Measurements from ENCODE around the gene TP53INP2.
"Not testable (repeated sequence)": the region's sequence is repeated elsewhere in the genome, so short reads cannot be mapped to it uniquely, and the experiment has no call there.

DNA sequence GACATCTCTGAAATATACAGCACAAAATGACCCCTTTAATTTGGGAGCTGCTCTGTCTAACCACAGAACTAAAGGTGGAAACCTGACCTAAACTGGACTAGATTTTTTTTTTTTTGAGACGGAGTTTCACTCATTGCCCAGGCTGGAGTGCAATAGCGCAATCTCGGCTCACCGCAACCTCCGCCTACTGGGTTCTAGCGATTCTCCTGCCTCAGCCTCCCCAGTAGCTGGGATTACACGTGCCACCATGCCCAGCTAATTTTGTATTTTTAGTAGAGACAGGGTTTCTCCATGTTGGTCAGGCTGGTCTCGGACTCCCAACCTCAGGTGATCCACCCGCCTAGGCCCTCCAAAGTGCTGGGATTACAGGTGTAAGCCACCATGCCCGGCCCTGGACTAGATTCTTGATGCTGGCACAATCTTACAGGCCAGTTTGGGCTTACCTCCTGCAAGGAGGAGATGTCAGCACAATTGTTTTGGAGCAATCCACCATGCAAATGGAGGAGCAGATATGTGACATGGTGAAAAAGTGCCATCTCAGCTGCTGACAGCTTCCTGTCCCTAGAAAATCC, 9.9 kb downstream of the TP53INP2 start:
- not testable (repeated sequence) for TF ChIP-seq POLR2AphosphoS5 (IDR thresholded peaks at IDR 0.05; ENCODE audit: borderline replicate concordance, low read depth, low read length); EZH2 (IDR thresholded peaks at IDR 0.05)
